Tibial nerve (tissue), 4 donors: ENCODE results near the gene FASN. TPM values are rescaled to one million over a fixed set of nuclear protein-coding genes. Genes with fewer than 3 reads are reported as not detected.

Experiments
- DNase-seq, 2 donors: peaks; one replicate each; pipeline ENCODE4 v3.0.0-alpha.2; 2019; ENCODE audit warnings: low spot score in 2 of 2
- H3K27ac ChIP-seq, 4 donors: fragments of 200-600 bp; sonication (generic) in 3 of 4; one replicate each; pipeline ENCODE4 v1.5.1; 2017 to 2019; ENCODE audit warnings: mild to moderate bottlenecking in 1 of 4
- H3K27me3 ChIP-seq, 2 donors: fragments of 200-600 bp; sonication (generic) in 1 of 2; one replicate each; pipeline versions ENCODE4 v1.5.1 to v1.6.0; 2017 to 2019
- H3K36me3 ChIP-seq, 3 donors: fragments of 200-600 bp; sonication (generic); one replicate each; pipeline ENCODE4 v1.5.1; 2018 to 2019
- H3K4me1 ChIP-seq, 4 donors: fragments of 200-600 bp; sonication (generic) in 3 of 4; one replicate each; pipeline ENCODE4 v1.5.1; 2017 to 2019
- H3K4me3 ChIP-seq, 4 donors: fragments of 200-600 bp; sonication (generic) in 3 of 4; one replicate each; pipeline ENCODE4 v1.5.1; 2017 to 2019; ENCODE audit warnings: mild to moderate bottlenecking in 1 of 4, moderate library complexity in 1 of 4
- H3K9me3 ChIP-seq, 4 donors: fragments of 200-600 bp; sonication (generic) in 3 of 4; one replicate each; pipeline ENCODE4 v1.5.1; 2017 to 2019
- EP300 ChIP-seq, 2 donors: sonication (generic); formaldehyde crosslinking; IDR thresholded peaks; one replicate each; pipeline ENCODE4 v1.6.1; 2017; ENCODE audit warnings: antibody characterized with exemption in 2 of 2, mild to moderate bottlenecking in 1 of 2
- POLR2A ChIP-seq, 2 donors: fragments of 450-650 bp; IDR thresholded peaks; one replicate each; pipeline ENCODE4 v1.6.1; 2017; ENCODE audit warnings: antibody characterized with exemption in 2 of 2, mild to moderate bottlenecking in 2 of 2, moderate library complexity in 2 of 2
- WGBS, 2 donors: methylation state at CpG; one replicate each; pipeline ENCODE4 v1.1.5; 2018; 5-methylcytosine and 5-hydroxymethylcytosine counted together
- total RNA-seq, 4 donors: library from RNA; depleted of rRNA; stranded (reverse); fragments of >200 nt; gene quantifications; one replicate each; pipeline ENCODE4 v1.1.0, GENCODE V29; 2016
- TF ChIP-seq, protein P1 (sequence below), 5 experiments: fragments of 200-600 bp in 3 of 5; fragments of 450-650 bp in 2 of 5; sonication (generic) in 3 of 5; IDR thresholded peaks; one replicate each; pipeline ENCODE4 v1.5.1; 2016 to 2019; ENCODE audit warnings: antibody characterized with exemption in 5 of 5, mild to moderate bottlenecking in 3 of 5, moderate library complexity in 2 of 5

Gene FASN
- total RNA-seq, 4 donors from 2014 or later, result 129 to 319 (median 160) TPM

DNA sequence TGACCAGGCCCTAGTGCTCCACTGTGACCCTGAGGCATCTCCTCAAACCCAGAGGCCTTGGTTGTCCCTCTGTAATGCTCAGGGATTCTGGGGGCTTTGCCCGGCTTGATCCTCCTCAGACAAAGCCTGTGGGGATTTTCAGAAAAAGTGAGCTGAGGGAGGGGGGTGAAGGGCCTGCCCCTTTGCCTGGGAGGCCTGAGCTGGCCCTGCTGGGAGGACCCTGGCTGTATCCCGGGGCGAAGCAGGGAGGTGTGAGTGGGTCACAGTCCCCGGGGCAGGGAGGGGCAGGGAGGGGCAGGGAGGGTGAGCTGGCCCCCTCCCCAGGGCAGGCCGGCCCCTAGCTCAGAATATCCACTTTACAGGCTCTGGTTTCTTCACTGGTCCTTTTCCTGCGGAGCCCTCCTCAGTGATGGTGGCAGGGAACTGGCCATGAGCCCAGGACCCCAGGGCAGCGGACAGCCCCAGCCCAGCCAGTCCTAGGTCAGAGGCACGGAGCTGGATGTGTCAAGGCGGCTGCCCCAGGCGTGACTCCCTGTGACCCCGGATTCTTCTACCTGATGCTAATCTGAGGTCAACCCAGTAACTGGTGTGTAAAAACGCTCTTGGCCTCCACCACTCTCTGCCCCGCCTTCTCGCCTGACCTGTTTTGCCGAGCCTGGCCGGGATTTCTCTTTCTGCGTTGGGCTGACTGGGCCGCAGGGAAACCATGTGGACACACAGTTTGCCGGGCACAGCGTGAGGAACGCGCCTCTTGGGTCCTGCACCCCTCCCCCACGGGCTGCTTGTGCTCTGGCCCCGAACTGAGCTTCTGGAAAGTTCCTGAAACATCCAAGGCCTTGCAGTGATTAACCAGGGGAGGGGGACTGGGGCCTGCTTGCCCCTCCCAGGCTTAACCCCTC lies 5.8 kb upstream of the FASN start:
- Histone ChIP-seq H3K27ac (peak overlapping the region; percentile 72 to 98 (median 80)), H3K36me3 (no peaks in the 10 kb centered on the region), H3K4me1 (peaks cover 0 to 89% (median 54%) of the 10 kb centered on the region in 4 donors), H3K4me3 (no peak overlapping the region), H3K27me3 (no peaks in the 10 kb centered on the region), H3K9me3 (no peaks in the 10 kb centered on the region)
- TF ChIP-seq, protein P1, sequence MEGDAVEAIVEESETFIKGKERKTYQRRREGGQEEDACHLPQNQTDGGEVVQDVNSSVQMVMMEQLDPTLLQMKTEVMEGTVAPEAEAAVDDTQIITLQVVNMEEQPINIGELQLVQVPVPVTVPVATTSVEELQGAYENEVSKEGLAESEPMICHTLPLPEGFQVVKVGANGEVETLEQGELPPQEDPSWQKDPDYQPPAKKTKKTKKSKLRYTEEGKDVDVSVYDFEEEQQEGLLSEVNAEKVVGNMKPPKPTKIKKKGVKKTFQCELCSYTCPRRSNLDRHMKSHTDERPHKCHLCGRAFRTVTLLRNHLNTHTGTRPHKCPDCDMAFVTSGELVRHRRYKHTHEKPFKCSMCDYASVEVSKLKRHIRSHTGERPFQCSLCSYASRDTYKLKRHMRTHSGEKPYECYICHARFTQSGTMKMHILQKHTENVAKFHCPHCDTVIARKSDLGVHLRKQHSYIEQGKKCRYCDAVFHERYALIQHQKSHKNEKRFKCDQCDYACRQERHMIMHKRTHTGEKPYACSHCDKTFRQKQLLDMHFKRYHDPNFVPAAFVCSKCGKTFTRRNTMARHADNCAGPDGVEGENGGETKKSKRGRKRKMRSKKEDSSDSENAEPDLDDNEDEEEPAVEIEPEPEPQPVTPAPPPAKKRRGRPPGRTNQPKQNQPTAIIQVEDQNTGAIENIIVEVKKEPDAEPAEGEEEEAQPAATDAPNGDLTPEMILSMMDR (IDR thresholded peaks at IDR 0.05), result peak in 1 of 5 experiments; percentile 15
- TF ChIP-seq EP300 (IDR thresholded peaks at IDR 0.05), result peak; percentile 11 to 78
- no peak for TF ChIP-seq POLR2A (IDR thresholded peaks at IDR 0.05)
- peak; percentile 80 to 82 for DNase-seq
- WGBS, 2 donors, result 33 to 38% methylated on average over 19 to 20 of the region's 24 CpGs

DNA sequence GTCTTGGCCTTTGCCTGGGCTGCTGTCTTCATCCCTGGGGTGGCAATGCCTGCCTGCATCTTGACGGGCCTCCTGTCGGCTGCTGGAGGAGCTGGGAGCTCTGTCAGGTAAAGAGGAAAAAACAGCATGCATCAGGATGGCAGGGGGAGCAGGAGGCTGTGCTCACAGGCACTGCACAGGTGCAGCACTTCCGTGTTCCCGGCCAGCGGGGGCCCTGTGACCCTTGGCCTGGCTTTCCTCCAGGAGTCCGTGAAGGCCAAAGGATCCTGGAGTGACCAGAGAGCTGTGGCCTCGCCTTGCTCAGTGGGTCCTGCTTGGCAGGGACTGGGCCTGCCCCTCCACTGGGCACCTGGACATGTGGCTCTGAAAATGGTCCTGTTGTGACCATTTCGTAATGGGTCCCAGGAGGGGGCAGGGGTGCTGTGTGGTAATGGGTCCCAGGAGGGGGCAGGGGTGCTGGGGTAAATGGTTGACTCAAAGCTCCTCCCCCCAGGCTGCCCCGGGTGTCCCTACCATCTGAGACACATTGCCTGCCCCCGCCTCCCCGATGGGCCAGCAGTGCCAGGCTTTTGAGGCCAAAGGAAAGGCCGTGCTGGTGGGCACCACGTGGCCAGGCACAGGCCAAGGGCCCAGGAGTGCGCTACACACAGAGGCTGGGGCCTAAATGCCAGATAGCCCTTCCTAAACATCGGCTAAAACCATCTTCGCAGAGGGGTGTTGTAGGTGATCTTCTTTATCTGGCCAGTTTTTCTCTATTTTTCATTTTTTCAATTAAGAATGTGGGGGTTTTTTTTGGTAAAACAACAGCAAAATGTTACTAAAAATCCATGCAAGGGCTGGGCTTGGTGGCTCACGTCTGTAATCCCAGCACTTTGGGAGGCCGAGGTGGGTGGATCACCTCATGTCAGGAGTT lies 4.0 kb upstream of the FASN start:
- H3K27me3 ChIP-seq, result no peaks in the 10 kb centered on the region
- peaks cover 0 to 87% (median 55%) of the 10 kb centered on the region in 4 donors for H3K4me1 ChIP-seq
- TF ChIP-seq POLR2A (IDR thresholded peaks at IDR 0.05), result no peak
- TF ChIP-seq, protein P1 (IDR thresholded peaks at IDR 0.05), result no peak
- no peak for TF ChIP-seq EP300 (IDR thresholded peaks at IDR 0.05)
- no peaks in the 10 kb centered on the region for H3K9me3 ChIP-seq
- WGBS, 2 donors, result 66 to 68% methylated on average over 18 of the region's 18 CpGs
- H3K4me3 ChIP-seq, result no peak overlapping the region
- H3K36me3 ChIP-seq, result no peaks in the 10 kb centered on the region
- no peak for DNase-seq
- H3K27ac ChIP-seq, result peak overlapping the region; percentile 58 to 98 (median 80)

DNA sequence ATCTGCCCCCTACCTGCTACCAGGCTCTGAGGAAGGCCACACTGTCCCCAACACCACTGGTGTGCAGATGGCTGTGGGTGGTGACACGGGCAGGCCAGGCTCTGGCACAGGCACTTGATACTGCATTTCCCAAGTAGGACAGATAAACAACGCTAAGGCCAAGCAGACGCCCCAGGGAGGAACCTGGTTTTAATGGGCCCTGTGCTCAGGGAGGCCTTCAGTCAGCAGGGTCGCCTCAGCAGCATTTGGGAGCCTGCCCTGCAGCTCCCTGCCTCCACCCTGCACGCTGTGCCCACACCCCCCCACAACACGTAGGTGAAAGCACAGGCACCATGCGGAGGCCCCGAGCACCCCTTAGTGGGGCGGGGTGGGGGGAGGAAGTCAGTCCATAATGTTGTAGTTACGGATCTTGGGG lies 3.3 kb upstream of the FASN start:
- Histone ChIP-seq H3K4me1 (peaks cover 3 to 87% (median 55%) of the 10 kb centered on the region in 4 donors), H3K27ac (peak overlapping the region in 3 of 4 donors; percentile 17 to 98 (median 86)), H3K4me3 (no peak overlapping the region), H3K36me3 (peaks cover 0 to 1% (median 0%) of the 10 kb centered on the region in 3 donors), H3K9me3 (no peaks in the 10 kb centered on the region), H3K27me3 (no peaks in the 10 kb centered on the region)
- DNase-seq, result no peak
- TF ChIP-seq POLR2A (IDR thresholded peaks at IDR 0.05) (no peak), EP300 (IDR thresholded peaks at IDR 0.05) (no peak)
- TF ChIP-seq, protein P1 (IDR thresholded peaks at IDR 0.05), result no peak
- WGBS, 2 donors, result 57 to 71% methylated on average over 3 to 8 of the region's 10 CpGs

DNA sequence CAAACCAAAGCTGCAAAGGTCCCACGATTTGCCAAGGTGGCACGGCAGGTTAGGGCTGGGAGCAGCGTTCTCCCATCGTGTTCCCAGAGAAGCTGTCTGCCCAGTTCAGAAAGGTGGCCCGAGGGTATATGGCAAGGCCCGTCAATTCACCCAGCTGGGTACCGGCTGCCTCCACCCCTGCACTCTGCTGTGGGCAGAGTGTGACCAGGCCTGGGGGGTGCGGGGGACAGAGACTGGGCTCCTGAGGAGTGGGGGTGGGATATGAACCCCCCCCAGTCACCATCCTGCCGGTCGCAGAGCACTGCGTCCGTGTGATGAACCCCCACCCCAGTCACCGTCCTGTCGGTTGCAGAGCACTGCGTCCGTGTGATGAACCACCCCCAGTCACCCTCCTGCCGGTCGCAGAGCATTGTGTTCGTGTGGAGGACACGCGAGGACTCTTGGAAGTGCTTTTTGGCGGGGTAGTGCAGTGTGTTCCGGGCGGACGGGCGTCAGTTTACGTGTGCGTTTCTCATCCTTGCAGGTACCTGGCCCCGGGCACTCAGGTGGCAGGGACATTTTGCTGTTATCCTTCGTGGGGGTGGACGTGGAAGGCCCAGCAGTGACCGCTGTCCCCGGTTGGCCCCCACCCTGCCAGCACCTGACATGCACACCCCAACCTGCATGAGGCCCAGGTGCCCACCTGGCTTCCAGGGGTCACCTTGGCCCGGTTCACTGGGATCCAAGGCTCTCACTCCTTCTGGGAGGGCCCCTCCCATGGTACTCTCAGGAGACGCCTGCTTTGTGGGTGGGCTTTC lies 2.7 kb upstream of the FASN start:
- Histone ChIP-seq H3K9me3 (no peaks in the 10 kb centered on the region), H3K27ac (peak overlapping the region in 2 of 4 donors; percentile 86 to 98), H3K4me3 (no peak overlapping the region), H3K27me3 (no peaks in the 10 kb centered on the region), H3K4me1 (peaks cover 3 to 87% (median 51%) of the 10 kb centered on the region in 4 donors), H3K36me3 (peaks cover 0 to 7% (median 0%) of the 10 kb centered on the region in 3 donors)
- TF ChIP-seq, protein P1 (IDR thresholded peaks at IDR 0.05), result no peak
- TF ChIP-seq POLR2A (IDR thresholded peaks at IDR 0.05) (no peak), EP300 (IDR thresholded peaks at IDR 0.05) (no peak)
- WGBS, 2 donors, result 85 to 88% methylated on average over 30 to 33 of the region's 35 CpGs
- DNase-seq, result no peak
